ENCODE results near the gene SCP2. TPM values are rescaled to one million over a fixed set of nuclear protein-coding genes. Genes with fewer than 3 reads are reported as not detected.
"Not testable (repeated sequence)": the region's sequence is repeated elsewhere in the genome, so short reads cannot be mapped to it uniquely, and the experiment has no call there.

SCP2 gene
- total and polyA plus RNA-seq, 4 donors: 85.6 to 157 (median 128) TPM

- Histone ChIP-seq H3K9ac (ENCODE audit: insufficient read depth in 1 of 2, low read length in 2 of 2) (no peak overlapping the region), H3K4me1 (ENCODE audit: control insufficient read depth in 5 of 5, insufficient read depth in 5 of 5, low read length in 5 of 5) (peaks cover 0 to 2% (median 0%) of the 10 kb centered on the region in 5 donors), H3K4me3 (no peak overlapping the region), H3K9me3 (ENCODE audit: control insufficient read depth in 4 of 4, insufficient read depth in 3 of 4, low read length in 3 of 4) (no peaks in the 10 kb centered on the region), H3K27me3 (ENCODE audit: control insufficient read depth in 3 of 3, insufficient read depth in 3 of 3, low read length in 2 of 3) (no peaks in the 10 kb centered on the region), H3K27ac (ENCODE audit: low read depth in 1 of 2, low read length in 1 of 2) (no peak overlapping the region), H3K36me3 (ENCODE audit: control insufficient read depth in 4 of 4, insufficient read depth in 4 of 4, low read length in 4 of 4) (peaks cover 0 to 2% (median 1%) of the 10 kb centered on the region in 4 donors)
- DNase-seq (peak in 1 of 3 donors; percentile 16), ATAC-seq (ENCODE audit: insufficient read depth, low FRiP score) (no peak)
- TF ChIP-seq CTCF (IDR thresholded peaks at IDR 0.05; ENCODE audit: control extremely low read depth, extremely low read depth): no peak
- 80 to 84% methylated on average over 3 of the region's 3 CpGs for WGBS, 2 donors
Observed at GRCh38 chr1:52943876-52944416, 16.9 kb downstream of the SCP2 start.

GRCh38 chr1:52944566-52944965, 17.5 kb downstream of the SCP2 start:
- 90 to 97% methylated on average over 10 of the region's 10 CpGs for WGBS, 2 donors
- no peak for ATAC-seq (ENCODE audit: insufficient read depth, low FRiP score)
- H3K27me3 ChIP-seq (ENCODE audit: control insufficient read depth in 3 of 3, insufficient read depth in 3 of 3, low read length in 2 of 3): no peaks in the 10 kb centered on the region
- H3K27ac ChIP-seq (ENCODE audit: low read depth in 1 of 2, low read length in 1 of 2): no peak overlapping the region
- H3K4me3 ChIP-seq: no peak overlapping the region
- H3K9ac ChIP-seq (ENCODE audit: insufficient read depth in 1 of 2, low read length in 2 of 2): no peak overlapping the region
- DNase-seq: no peak
- peaks cover 0 to 2% (median 2%) of the 10 kb centered on the region in 4 donors for H3K36me3 ChIP-seq (ENCODE audit: control insufficient read depth in 4 of 4, insufficient read depth in 4 of 4, low read length in 4 of 4)
- H3K4me1 ChIP-seq (ENCODE audit: control insufficient read depth in 5 of 5, insufficient read depth in 5 of 5, low read length in 5 of 5): peaks cover 0 to 2% (median 0%) of the 10 kb centered on the region in 5 donors
- no peaks in the 10 kb centered on the region for H3K9me3 ChIP-seq (ENCODE audit: control insufficient read depth in 4 of 4, insufficient read depth in 3 of 4, low read length in 3 of 4)
- TF ChIP-seq CTCF (IDR thresholded peaks at IDR 0.05; ENCODE audit: control extremely low read depth, extremely low read depth): no peak

GRCh38 chr1:52947490-52947889, 20.4 kb downstream of the SCP2 start:
- peaks cover 0 to 2% (median 2%) of the 10 kb centered on the region in 4 donors for H3K36me3 ChIP-seq (ENCODE audit: control insufficient read depth in 4 of 4, insufficient read depth in 4 of 4, low read length in 4 of 4)
- DNase-seq (no peak), ATAC-seq (ENCODE audit: insufficient read depth, low FRiP score) (no peak)
- H3K4me3 ChIP-seq: no peak overlapping the region
- H3K27me3 ChIP-seq (ENCODE audit: control insufficient read depth in 3 of 3, insufficient read depth in 3 of 3, low read length in 2 of 3): no peaks in the 10 kb centered on the region
- no peak for TF ChIP-seq CTCF (IDR thresholded peaks at IDR 0.05; ENCODE audit: control extremely low read depth, extremely low read depth)
- H3K9me3 ChIP-seq (ENCODE audit: control insufficient read depth in 4 of 4, insufficient read depth in 3 of 4, low read length in 3 of 4): no peaks in the 10 kb centered on the region
- no peak overlapping the region for H3K9ac ChIP-seq (ENCODE audit: insufficient read depth in 1 of 2, low read length in 2 of 2)
- 93 to 96% methylated on average over 1 of the region's 1 CpG for WGBS, 2 donors
- H3K27ac ChIP-seq (ENCODE audit: low read depth in 1 of 2, low read length in 1 of 2): no peak overlapping the region
- H3K4me1 ChIP-seq (ENCODE audit: control insufficient read depth in 5 of 5, insufficient read depth in 5 of 5, low read length in 5 of 5): peaks cover 0 to 2% (median 0%) of the 10 kb centered on the region in 5 donors

GRCh38 chr1:52949602-52950001, 22.5 kb downstream of the SCP2 start:
- not testable (repeated sequence) for H3K4me3 ChIP-seq; H3K4me1 ChIP-seq (ENCODE audit: control insufficient read depth in 5 of 5, insufficient read depth in 5 of 5, low read length in 5 of 5); H3K9ac ChIP-seq (ENCODE audit: insufficient read depth in 1 of 2, low read length in 2 of 2); H3K9me3 ChIP-seq (ENCODE audit: control insufficient read depth in 4 of 4, insufficient read depth in 3 of 4, low read length in 3 of 4); H3K27ac ChIP-seq (ENCODE audit: low read depth in 1 of 2, low read length in 1 of 2); H3K36me3 ChIP-seq (ENCODE audit: control insufficient read depth in 4 of 4, insufficient read depth in 4 of 4, low read length in 4 of 4); DNase-seq; ATAC-seq (ENCODE audit: insufficient read depth, low FRiP score); H3K27me3 ChIP-seq (ENCODE audit: control insufficient read depth in 3 of 3, insufficient read depth in 3 of 3, low read length in 2 of 3)
